Neural crest cell (in vitro differentiated cells): ENCODE results near the gene PRR19. TPM values are rescaled to one million over a fixed set of nuclear protein-coding genes. Genes with fewer than 3 reads are reported as not detected.

Experiments
- DNase-seq: peaks from one replicate; pipeline ENCODE4 v3.0.0; 2021; ENCODE audit warnings: low read depth, mixed read lengths, low spot score
- H3K27ac Mint-ChIP-seq: one replicate; pipeline ENCODE4 v1.8.0; 2021; ENCODE audit warnings: mild to moderate bottlenecking, mixed read lengths; ENCODE audit not compliant: unreplicated experiment
- H3K27me3 Mint-ChIP-seq: 2 replicates; pipeline ENCODE4 v1.8.0; 2021; ENCODE audit warnings: low read depth, mild to moderate bottlenecking, mixed read lengths
- H3K36me3 Mint-ChIP-seq: 2 replicates; pipeline ENCODE4 v1.8.0; 2021; ENCODE audit warnings: low read depth, mild to moderate bottlenecking, mixed read lengths
- H3K4me1 Mint-ChIP-seq: 2 replicates; pipeline ENCODE4 v1.8.0; 2021; ENCODE audit warnings: mixed read lengths
- H3K4me3 Mint-ChIP-seq: one replicate; pipeline ENCODE4 v1.8.0; 2021; ENCODE audit warnings: mild to moderate bottlenecking, mixed read lengths
- H3K9me3 Mint-ChIP-seq: 2 replicates; pipeline ENCODE4 v1.8.0; 2021; ENCODE audit warnings: mixed read lengths
- total RNA-seq: library from RNA; stranded (reverse); gene quantifications from 2 replicates; pipeline ENCODE4 v1.2.1, GENCODE V29; 2021
- TF ChIP-seq, protein P1 (sequence below): fragments of 200-600 bp; sonication (generic); conservative IDR thresholded peaks from 2 replicates; pipeline ENCODE4 v1.5.0; 2021; ENCODE audit warnings: antibody characterized with exemption, mild to moderate bottlenecking

The PRR19 gene
- total RNA-seq, 1 donor from 2014 or later, result 2.8 TPM

DNA sequence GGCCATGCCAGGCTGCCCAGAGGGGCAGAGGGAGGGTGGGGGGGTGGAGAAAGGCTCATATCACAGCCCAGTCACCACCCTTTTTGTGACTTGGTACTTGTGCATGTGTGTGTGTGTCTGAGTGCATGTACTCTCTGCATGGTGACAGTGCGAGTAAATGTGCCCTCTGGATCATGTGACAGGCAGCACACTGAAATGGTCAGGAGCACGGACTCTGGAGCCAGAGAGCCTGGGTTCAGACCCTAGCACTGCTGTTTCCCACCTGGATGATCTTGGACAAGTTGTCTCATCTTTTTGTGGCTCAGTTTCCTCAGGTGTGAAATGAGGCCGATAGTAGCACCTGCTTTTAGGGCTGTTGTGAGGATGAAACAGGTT, 30.9 kb upstream of the PRR19 start:
- no peak overlapping the region for H3K27ac Mint-ChIP-seq
- H3K27me3 Mint-ChIP-seq, result no peaks in the 10 kb centered on the region
- H3K4me1 Mint-ChIP-seq, result peaks cover 25% of the 10 kb centered on the region
- H3K36me3 Mint-ChIP-seq, result no peaks in the 10 kb centered on the region
- no peaks in the 10 kb centered on the region for H3K9me3 Mint-ChIP-seq
- no peak for DNase-seq
- H3K4me3 Mint-ChIP-seq, result peak overlapping the region; percentile 56
- TF ChIP-seq, protein P1, sequence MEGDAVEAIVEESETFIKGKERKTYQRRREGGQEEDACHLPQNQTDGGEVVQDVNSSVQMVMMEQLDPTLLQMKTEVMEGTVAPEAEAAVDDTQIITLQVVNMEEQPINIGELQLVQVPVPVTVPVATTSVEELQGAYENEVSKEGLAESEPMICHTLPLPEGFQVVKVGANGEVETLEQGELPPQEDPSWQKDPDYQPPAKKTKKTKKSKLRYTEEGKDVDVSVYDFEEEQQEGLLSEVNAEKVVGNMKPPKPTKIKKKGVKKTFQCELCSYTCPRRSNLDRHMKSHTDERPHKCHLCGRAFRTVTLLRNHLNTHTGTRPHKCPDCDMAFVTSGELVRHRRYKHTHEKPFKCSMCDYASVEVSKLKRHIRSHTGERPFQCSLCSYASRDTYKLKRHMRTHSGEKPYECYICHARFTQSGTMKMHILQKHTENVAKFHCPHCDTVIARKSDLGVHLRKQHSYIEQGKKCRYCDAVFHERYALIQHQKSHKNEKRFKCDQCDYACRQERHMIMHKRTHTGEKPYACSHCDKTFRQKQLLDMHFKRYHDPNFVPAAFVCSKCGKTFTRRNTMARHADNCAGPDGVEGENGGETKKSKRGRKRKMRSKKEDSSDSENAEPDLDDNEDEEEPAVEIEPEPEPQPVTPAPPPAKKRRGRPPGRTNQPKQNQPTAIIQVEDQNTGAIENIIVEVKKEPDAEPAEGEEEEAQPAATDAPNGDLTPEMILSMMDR, result no peak

DNA sequence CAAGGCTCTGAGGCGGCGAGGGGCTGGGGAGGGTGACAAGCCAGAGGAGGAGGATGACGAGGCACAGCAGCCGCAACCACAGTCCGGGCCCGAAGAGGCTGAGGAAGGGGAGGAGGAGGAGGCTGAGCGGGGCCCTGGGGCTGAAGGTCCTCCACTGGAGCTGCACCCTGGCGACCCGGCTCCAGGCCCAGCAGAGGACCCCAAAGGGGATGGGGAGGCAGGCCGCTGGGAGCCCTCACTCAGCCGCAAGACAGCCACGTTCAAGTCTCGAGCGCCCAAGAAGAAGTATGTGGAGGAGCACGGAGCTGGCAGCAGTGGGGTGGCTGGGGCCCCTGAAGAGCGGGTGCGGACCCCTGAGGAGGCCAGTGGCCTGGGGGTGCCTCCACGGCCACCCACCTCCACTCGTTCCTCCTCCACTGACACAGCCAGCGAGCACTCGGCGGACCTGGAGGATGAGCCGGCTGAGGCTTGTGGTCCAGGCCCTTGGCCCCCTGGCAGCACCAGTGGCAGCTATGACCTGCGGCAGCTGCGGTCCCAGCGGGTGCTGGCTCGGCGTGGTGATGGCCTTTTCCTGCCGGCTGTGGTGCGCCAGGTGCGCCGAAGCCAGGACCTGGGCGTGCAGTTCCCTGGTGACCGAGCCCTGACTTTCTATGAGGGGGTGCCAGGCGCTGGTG, 29.9 kb upstream of the PRR19 start:
- Mint-ChIP-seq H3K27me3 (no peaks in the 10 kb centered on the region), H3K4me3 (no peak overlapping the region), H3K9me3 (no peaks in the 10 kb centered on the region), H3K27ac (no peak overlapping the region), H3K36me3 (no peaks in the 10 kb centered on the region), H3K4me1 (peaks cover 28% of the 10 kb centered on the region)
- TF ChIP-seq, protein P1, result no peak
- no peak for DNase-seq

DNA sequence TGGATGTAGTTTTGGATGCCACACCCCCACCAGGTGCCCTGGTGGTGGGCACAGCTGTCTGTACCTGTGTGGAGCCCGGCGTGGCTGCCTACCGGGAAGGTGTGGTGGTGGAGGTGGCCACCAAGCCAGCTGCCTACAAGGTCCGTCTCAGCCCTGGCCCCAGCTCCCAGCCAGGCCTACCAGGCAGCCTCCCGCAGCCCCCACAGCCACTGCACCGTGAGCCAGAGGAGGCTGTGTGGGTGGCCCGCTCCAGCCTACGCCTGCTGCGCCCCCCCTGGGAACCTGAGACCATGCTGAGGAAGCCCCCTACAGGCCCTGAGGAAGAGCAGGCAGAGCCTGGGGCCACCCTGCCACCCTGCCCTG, 29.4 kb upstream of the PRR19 start:
- DNase-seq, result no peak
- Mint-ChIP-seq H3K4me1 (peaks cover 25% of the 10 kb centered on the region), H3K36me3 (no peaks in the 10 kb centered on the region), H3K27me3 (no peaks in the 10 kb centered on the region), H3K9me3 (no peaks in the 10 kb centered on the region), H3K27ac (no peak overlapping the region), H3K4me3 (no peak overlapping the region)
- TF ChIP-seq, protein P1, result no peak

DNA sequence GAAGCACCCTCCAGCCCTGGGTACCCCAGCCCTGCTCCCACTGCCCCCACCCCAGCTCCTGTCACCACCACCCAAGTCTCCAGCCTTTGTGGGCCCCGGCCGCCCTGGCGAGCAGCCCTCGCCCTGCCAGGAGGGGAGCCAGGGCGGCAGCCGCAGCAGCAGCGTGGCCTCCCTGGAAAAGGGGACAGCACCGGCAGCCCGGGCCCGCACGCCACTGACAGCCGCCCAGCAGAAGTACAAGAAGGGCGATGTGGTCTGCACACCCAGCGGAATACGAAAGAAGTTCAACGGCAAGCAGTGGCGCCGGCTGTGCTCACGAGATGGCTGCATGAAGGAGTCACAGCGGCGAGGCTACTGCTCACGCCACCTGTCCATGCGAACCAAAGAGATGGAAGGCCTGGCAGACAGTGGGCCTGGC, 28.9 kb upstream of the PRR19 start:
- Mint-ChIP-seq H3K9me3 (no peaks in the 10 kb centered on the region), H3K4me1 (peaks cover 20% of the 10 kb centered on the region)
- DNase-seq, result no peak

DNA sequence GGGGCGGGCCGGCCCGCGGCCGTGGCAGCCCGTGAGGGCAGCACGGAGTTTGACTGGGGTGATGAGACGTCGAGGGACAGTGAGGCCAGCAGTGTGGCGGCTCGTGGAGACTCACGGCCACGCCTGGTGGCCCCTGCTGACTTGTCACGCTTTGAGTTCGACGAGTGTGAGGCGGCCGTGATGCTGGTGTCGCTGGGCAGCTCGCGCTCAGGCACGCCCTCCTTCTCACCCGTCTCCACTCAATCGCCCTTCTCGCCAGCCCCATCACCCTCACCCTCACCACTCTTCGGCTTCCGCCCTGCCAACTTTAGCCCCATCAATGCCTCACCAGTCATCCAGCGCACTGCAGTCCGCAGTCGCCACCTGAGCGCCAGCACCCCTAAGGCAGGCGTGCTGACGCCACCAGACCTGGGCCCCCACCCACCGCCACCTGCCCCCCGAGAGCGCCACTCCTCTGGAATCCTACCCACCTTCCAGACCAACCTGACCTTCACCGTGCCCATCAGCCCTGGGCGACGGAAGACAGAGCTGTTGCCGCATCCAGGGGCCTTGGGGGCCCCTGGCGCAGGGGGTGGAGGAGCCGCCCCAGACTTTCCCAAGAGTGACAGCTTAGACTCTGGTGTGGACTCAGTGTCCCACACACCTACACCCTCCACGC, 28.4 kb upstream of the PRR19 start:
- Mint-ChIP-seq H3K9me3 (no peaks in the 10 kb centered on the region), H3K36me3 (no peaks in the 10 kb centered on the region), H3K4me3 (no peak overlapping the region), H3K4me1 (peaks cover 23% of the 10 kb centered on the region), H3K27me3 (no peaks in the 10 kb centered on the region), H3K27ac (no peak overlapping the region)
- DNase-seq, result no peak
- TF ChIP-seq, protein P1, result no peak

More for the DNA sequence above, 28.9 kb upstream of the PRR19 start:
- H3K36me3 Mint-ChIP-seq, result no peaks in the 10 kb centered on the region
- no peak overlapping the region for H3K27ac Mint-ChIP-seq
- no peaks in the 10 kb centered on the region for H3K27me3 Mint-ChIP-seq
- TF ChIP-seq, protein P1, result no peak
- H3K4me3 Mint-ChIP-seq, result no peak overlapping the region
